Body of pancreas (tissue), 4 donors: Measurements from ENCODE around the gene MRPS5.

Experiments used
- POLR2A ChIP-seq, 3 donors: fragments of 450-650 bp; IDR thresholded peaks; one replicate each; pipeline ENCODE4 v1.6.1; 2016; ENCODE audit warnings: antibody characterized with exemption in 3 of 3, mild to moderate bottlenecking in 2 of 3
- TF ChIP-seq, protein P1 (sequence below), 7 experiments: fragments of 450-650 bp in 4 of 7; fragments of 200-600 bp in 3 of 7; sonication (generic) in 3 of 7; IDR thresholded peaks; one replicate each; pipeline ENCODE4 v1.5.1; 2016 to 2019; ENCODE audit warnings: antibody characterized with exemption in 7 of 7

DNA sequence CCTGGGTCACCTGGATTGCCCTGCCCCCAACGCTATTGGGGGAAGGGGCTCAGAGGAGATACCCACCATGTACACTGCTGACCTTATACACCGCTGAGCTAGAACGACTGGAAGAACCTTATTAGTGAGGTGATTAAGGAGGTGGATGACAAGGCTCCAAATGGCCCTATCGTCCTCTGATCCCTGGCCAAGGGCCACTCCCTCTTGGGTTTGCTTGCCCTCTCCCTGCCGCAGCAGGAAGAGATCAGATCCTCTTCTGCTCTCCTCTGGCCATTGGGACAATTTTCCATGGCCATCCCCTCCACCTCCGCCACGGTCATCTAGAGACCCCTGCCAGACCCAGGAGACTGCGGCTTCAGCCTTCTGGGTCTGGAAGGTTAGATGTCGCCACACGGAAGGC, 36.8 kb upstream of the MRPS5 start:
- TF ChIP-seq, protein P1, sequence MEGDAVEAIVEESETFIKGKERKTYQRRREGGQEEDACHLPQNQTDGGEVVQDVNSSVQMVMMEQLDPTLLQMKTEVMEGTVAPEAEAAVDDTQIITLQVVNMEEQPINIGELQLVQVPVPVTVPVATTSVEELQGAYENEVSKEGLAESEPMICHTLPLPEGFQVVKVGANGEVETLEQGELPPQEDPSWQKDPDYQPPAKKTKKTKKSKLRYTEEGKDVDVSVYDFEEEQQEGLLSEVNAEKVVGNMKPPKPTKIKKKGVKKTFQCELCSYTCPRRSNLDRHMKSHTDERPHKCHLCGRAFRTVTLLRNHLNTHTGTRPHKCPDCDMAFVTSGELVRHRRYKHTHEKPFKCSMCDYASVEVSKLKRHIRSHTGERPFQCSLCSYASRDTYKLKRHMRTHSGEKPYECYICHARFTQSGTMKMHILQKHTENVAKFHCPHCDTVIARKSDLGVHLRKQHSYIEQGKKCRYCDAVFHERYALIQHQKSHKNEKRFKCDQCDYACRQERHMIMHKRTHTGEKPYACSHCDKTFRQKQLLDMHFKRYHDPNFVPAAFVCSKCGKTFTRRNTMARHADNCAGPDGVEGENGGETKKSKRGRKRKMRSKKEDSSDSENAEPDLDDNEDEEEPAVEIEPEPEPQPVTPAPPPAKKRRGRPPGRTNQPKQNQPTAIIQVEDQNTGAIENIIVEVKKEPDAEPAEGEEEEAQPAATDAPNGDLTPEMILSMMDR (IDR thresholded peaks at IDR 0.05): no peak
- TF ChIP-seq POLR2A (IDR thresholded peaks at IDR 0.05): no peak
